Smooth muscle cell (in vitro differentiated cells): Measurements from ENCODE around the gene SSRP1. TPM values are rescaled to one million over a fixed set of nuclear protein-coding genes. Genes with fewer than 3 reads are reported as not detected.

Source experiments
- DNase-seq: peaks from one replicate; lab custom pipeline; 2025; ENCODE audit not compliant: unreplicated experiment; lab: John Stamatoyannopoulos, UW
- H2AFZ ChIP-seq: fragments of 200-600 bp; sonication (generic); 2 replicates; pipeline ENCODE4 v1.6.0; 2016; ENCODE audit warnings: antibody characterized with exemption, low read depth, mild to moderate bottlenecking
- H3F3A ChIP-seq: fragments of 200-600 bp; sonication (generic); 2 replicates; pipeline ENCODE4 v1.6.0; 2017; ENCODE audit warnings: antibody characterized with exemption, low read depth
- H3K27ac ChIP-seq: fragments of 200-600 bp; sonication (generic); 2 replicates; pipeline ENCODE4 v1.5.1; 2016; ENCODE audit warnings: low read depth, mild to moderate bottlenecking
- H3K27me3 ChIP-seq: fragments of 200-600 bp; sonication (generic); 2 replicates; pipeline ENCODE4 v1.6.1; 2016; ENCODE audit warnings: low read depth, mild to moderate bottlenecking
- H3K36me3 ChIP-seq: fragments of 200-600 bp; sonication (generic); 2 replicates; pipeline ENCODE4 v1.5.1; 2016; ENCODE audit warnings: low read depth
- H3K4me1 ChIP-seq: fragments of 200-600 bp; sonication (generic); 2 replicates; pipeline ENCODE4 v1.5.1; 2016; ENCODE audit warnings: low read depth
- H3K4me2 ChIP-seq: fragments of 200-600 bp; sonication (generic); 2 replicates; pipeline ENCODE4 v1.6.0; 2016; ENCODE audit warnings: mild to moderate bottlenecking
- H3K4me3 ChIP-seq: fragments of 200-600 bp; sonication (generic); 2 replicates; pipeline ENCODE4 v1.5.1; 2016; ENCODE audit warnings: mild to moderate bottlenecking
- H3K79me2 ChIP-seq: fragments of 200-600 bp; sonication (generic); 2 replicates; pipeline ENCODE4 v1.6.0; 2016; ENCODE audit warnings: low read depth, mild to moderate bottlenecking
- H3K9ac ChIP-seq: fragments of 200-600 bp; sonication (generic); 2 replicates; pipeline ENCODE4 v1.6.0; 2016; ENCODE audit warnings: low read depth
- H3K9me3 ChIP-seq: fragments of 200-600 bp; sonication (generic); replicated peaks from 2 replicates; pipeline ENCODE4 v1.5.1; 2016; ENCODE audit warnings: low read depth
- H4K20me1 ChIP-seq: fragments of 200-600 bp; sonication (generic); 2 replicates; pipeline ENCODE4 v1.6.0; 2016; ENCODE audit warnings: low read depth
- WGBS: methylation state at CpG from one replicate; pipeline ENCODE4 v1.1.7; 2016; ENCODE audit warnings: low lambda C conversion rate; 5-methylcytosine and 5-hydroxymethylcytosine counted together
- polyA plus RNA-seq: library from polyadenylated mRNA; unstranded; fragments of >200 nt; fragmentation: Nextera tagmentation; extraction: Ambion mirVana; gene quantifications from 2 replicates; pipeline ENCODE4 v1.2.1, GENCODE V29; 2016
- total RNA-seq: library from RNA; depleted of rRNA; stranded (reverse); fragments of >200 nt; gene quantifications from 2 replicates; pipeline ENCODE4 v1.2.3, GENCODE V29; 2014
- TF ChIP-seq, protein P1 (sequence below): fragments of 200-600 bp; sonication (generic); IDR thresholded peaks from 2 replicates; pipeline ENCODE4 v1.5.1; 2017; ENCODE audit warnings: borderline replicate concordance, mild to moderate bottlenecking, antibody characterized with exemption; ENCODE audit not compliant: insufficient read depth, poor library complexity, severe bottlenecking

Gene SSRP1
- total and polyA plus RNA-seq, 2 experiments from 2014 or later, result 46.0 to 57.6 TPM

DNA sequence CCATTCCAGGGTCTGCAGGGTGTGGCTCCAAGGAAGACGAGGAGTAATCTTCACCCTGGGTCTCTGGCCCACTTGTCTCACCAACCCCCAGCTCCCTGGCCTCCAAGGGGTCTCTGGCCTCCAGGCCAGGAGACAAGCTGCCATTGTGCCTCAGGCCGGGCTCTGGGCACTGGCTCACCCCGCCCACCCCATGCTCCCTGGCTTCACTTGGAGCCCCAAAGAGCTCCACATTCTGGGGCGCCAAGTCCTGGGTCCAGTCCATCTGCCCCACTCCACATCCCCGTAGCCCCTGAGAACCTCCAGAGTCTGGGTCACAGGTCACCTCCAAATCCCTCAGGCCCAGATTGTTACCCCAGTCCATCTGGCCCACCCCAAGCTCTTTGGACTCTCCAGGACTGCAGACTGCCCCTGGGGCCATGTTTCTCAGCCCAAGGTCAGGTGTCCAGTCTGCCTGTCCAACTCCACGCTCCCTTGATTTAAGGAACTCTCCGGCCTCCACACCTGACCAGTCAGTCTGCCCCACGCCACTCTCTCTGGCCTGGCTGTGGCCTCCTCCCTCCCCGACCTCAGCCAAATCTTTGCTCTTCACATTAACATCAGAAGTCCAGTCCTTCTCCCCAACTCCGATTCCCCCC, 27.1 kb downstream of the SSRP1 start:
- no peaks in the 10 kb centered on the region for H3K9me3 ChIP-seq
- H3K27ac ChIP-seq, result peak overlapping the region; percentile 7
- peaks cover 93% of the 10 kb centered on the region for H4K20me1 ChIP-seq
- no peak overlapping the region for H3K4me3 ChIP-seq
- no peak overlapping the region for H3K4me2 ChIP-seq
- WGBS, result 95% methylated on average over 8 of the region's 10 CpGs
- no peak overlapping the region for H2AFZ ChIP-seq
- no peaks in the 10 kb centered on the region for H3K36me3 ChIP-seq
- no peak for DNase-seq
- H3K27me3 ChIP-seq, result no peaks in the 10 kb centered on the region
- TF ChIP-seq, protein P1, sequence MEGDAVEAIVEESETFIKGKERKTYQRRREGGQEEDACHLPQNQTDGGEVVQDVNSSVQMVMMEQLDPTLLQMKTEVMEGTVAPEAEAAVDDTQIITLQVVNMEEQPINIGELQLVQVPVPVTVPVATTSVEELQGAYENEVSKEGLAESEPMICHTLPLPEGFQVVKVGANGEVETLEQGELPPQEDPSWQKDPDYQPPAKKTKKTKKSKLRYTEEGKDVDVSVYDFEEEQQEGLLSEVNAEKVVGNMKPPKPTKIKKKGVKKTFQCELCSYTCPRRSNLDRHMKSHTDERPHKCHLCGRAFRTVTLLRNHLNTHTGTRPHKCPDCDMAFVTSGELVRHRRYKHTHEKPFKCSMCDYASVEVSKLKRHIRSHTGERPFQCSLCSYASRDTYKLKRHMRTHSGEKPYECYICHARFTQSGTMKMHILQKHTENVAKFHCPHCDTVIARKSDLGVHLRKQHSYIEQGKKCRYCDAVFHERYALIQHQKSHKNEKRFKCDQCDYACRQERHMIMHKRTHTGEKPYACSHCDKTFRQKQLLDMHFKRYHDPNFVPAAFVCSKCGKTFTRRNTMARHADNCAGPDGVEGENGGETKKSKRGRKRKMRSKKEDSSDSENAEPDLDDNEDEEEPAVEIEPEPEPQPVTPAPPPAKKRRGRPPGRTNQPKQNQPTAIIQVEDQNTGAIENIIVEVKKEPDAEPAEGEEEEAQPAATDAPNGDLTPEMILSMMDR, result no peak
- peaks cover 13% of the 10 kb centered on the region for H3K4me1 ChIP-seq
- peaks cover 58% of the 10 kb centered on the region for H3K79me2 ChIP-seq
- peaks cover 6% of the 10 kb centered on the region for H3F3A ChIP-seq
- H3K9ac ChIP-seq, result no peak overlapping the region

DNA sequence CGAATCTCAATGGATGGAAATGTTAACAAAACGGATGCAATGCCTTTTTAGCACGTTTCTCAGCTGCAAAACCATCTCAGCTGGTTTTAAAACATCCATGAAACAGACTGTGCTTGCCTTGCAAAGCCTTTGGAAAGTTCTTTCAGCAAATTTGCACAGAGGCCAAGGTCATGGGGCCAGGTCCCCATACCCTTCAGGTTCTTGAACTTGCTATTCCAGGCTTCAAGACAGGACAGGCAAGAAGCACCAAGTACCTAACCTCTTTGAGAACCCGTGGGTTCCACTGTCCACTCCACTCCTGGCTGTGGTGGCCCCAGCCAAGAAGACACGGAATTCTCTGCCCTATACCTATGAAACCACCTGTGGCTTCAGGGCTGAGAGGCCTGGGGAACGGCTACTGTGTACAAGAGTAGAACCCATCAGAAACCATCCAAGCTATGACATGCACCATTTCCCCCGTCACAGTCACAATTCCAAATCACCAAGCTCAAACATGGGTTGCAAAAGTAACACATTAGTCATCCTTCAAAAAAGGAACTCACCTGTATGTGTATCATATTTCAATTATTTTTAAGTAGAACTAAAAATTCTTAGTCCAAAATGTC, 27.9 kb downstream of the SSRP1 start:
- TF ChIP-seq, protein P1, result no peak
- peaks cover 6% of the 10 kb centered on the region for H3F3A ChIP-seq
- peaks cover 58% of the 10 kb centered on the region for H3K79me2 ChIP-seq
- H2AFZ ChIP-seq, result no peak overlapping the region
- H3K4me3 ChIP-seq, result no peak overlapping the region
- H4K20me1 ChIP-seq, result peaks cover 95% of the 10 kb centered on the region
- no peak for DNase-seq
- 96% methylated on average over 7 of the region's 7 CpGs for WGBS
- peaks cover 13% of the 10 kb centered on the region for H3K4me1 ChIP-seq
- peak overlapping the region; percentile 7 for H3K27ac ChIP-seq
- H3K36me3 ChIP-seq, result no peaks in the 10 kb centered on the region
- H3K9ac ChIP-seq, result no peak overlapping the region
- no peaks in the 10 kb centered on the region for H3K27me3 ChIP-seq
- peak overlapping the region; percentile 30 for H3K4me2 ChIP-seq
- no peaks in the 10 kb centered on the region for H3K9me3 ChIP-seq

DNA sequence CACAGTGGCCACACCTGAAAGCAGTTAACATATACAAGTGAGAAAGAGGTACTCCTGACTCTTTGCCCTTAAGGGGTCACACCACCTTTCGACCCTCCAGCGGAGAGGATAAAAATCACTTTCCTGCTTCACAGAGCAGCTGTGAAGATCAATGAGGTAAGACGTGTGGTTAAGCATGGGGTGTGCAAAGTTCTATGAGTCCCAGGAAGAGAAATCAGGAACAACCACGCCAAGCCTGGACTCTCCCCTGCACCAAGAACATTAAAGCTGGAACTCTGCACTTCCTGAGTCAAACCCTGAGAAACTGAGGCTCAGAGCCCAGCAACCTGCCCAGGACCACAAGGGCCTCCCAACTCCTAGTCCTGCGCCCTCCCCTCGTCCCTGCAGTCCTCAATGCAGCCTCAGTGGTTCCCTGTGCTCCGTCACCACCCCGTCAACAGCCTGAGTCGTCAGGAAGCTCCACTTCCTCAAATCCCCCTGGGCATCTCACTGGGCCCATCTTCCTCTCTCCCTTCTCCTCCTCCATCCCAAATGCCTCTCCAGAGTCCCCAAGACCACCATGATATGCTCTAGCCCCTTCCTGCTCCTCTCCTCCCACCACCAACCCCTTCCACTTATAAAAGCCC, 28.6 kb downstream of the SSRP1 start:
- TF ChIP-seq, protein P1, result no peak
- no peaks in the 10 kb centered on the region for H3K27me3 ChIP-seq
- H4K20me1 ChIP-seq, result peaks cover 91% of the 10 kb centered on the region
- peaks cover 13% of the 10 kb centered on the region for H3K4me1 ChIP-seq
- H3K79me2 ChIP-seq, result peaks cover 58% of the 10 kb centered on the region
- H3K9me3 ChIP-seq, result no peaks in the 10 kb centered on the region
- H2AFZ ChIP-seq, result no peak overlapping the region
- no peak overlapping the region for H3K9ac ChIP-seq
- H3F3A ChIP-seq, result peaks cover 6% of the 10 kb centered on the region
- H3K4me2 ChIP-seq, result peak overlapping the region; percentile 30
- WGBS, result 81% methylated on average over 9 of the region's 9 CpGs
- no peak overlapping the region for H3K4me3 ChIP-seq
- H3K27ac ChIP-seq, result no peak overlapping the region
- H3K36me3 ChIP-seq, result no peaks in the 10 kb centered on the region
- no peak for DNase-seq
